Peyer's patch (tissue), 4 donors: ENCODE measurements around the gene CRKL.

Experiments used
- POLR2A ChIP-seq, 2 donors: fragments of 450-650 bp; IDR thresholded peaks; one replicate each; pipeline ENCODE4 v1.5.1; 2017; ENCODE audit warnings: antibody characterized with exemption in 2 of 2, mild to moderate bottlenecking in 2 of 2, moderate library complexity in 2 of 2
- TF ChIP-seq, protein P1 (sequence below), 6 experiments: fragments of 450-650 bp in 4 of 6; fragments of 200-600 bp in 2 of 6; sonication (generic) in 1 of 6; IDR thresholded peaks; one replicate each; pipeline ENCODE4 v1.5.1; 2017 to 2019; ENCODE audit warnings: antibody characterized with exemption in 6 of 6, mild to moderate bottlenecking in 3 of 6, moderate library complexity in 1 of 6

DNA sequence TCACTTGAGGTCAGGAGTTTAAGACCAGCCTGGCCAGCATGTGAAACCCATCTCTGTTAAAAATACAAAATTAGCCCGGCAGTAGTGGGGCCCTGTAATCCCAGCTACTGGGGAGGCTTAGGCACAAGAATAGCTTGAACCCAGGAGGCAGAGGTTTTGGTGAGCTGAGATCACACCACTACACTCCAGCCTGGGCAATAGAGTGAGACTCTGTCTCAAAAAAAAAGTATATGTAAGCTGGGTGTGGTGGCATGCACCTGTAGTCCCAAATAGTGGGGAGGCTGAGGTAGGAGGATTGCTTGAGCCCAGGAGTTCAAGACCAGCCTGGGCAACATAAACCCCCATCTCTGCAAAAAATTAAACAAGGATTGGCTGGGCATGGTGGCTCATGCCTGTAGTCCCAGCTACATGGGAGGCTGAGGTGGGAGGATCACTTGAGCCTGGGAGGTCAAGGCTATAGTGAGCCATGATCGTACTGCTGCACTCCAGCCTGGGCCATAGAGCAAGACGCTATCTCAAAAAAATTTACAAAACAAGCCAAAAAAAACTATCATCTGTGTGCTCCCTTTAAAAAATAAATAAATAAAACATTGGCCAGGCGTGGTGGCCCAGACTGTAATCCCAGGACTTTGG is 10.8 kb downstream of the CRKL start:
- TF ChIP-seq, protein P1, sequence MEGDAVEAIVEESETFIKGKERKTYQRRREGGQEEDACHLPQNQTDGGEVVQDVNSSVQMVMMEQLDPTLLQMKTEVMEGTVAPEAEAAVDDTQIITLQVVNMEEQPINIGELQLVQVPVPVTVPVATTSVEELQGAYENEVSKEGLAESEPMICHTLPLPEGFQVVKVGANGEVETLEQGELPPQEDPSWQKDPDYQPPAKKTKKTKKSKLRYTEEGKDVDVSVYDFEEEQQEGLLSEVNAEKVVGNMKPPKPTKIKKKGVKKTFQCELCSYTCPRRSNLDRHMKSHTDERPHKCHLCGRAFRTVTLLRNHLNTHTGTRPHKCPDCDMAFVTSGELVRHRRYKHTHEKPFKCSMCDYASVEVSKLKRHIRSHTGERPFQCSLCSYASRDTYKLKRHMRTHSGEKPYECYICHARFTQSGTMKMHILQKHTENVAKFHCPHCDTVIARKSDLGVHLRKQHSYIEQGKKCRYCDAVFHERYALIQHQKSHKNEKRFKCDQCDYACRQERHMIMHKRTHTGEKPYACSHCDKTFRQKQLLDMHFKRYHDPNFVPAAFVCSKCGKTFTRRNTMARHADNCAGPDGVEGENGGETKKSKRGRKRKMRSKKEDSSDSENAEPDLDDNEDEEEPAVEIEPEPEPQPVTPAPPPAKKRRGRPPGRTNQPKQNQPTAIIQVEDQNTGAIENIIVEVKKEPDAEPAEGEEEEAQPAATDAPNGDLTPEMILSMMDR (IDR thresholded peaks at IDR 0.05) = no peak
- no peak for TF ChIP-seq POLR2A (IDR thresholded peaks at IDR 0.05)
